HepG2 (cell line): ENCODE measurements around the gene PPM1G. TPM values are rescaled to one million over a fixed set of nuclear protein-coding genes. Genes with fewer than 3 reads are reported as not detected.

Experiments used
- AHR ChIP-seq: IDR thresholded peaks from 2 replicates; pipeline ENCODE4 v1.6.1; 2018; ENCODE audit warnings: missing genetic modification reagents, missing compliant biosample characterization
- ATF1 ChIP-seq: IDR thresholded peaks from 2 replicates; pipeline ENCODE4 v1.6.1; 2016; ENCODE audit warnings: mild to moderate bottlenecking, control low read depth
- ATF7-NPFF ChIP-seq: sonication (generic); formaldehyde crosslinking; IDR thresholded peaks from 2 replicates; pipeline ENCODE4 v1.8.1; 2023; ENCODE audit warnings: mild to moderate bottlenecking, low read depth, missing genetic modification reagents, moderate library complexity
- BORCS8-MEF2B ChIP-seq: sonication (generic); formaldehyde crosslinking; IDR thresholded peaks from 2 replicates; pipeline ENCODE4 v1.8.0; 2022; ENCODE audit warnings: mild to moderate bottlenecking, missing genetic modification reagents
- EZH2 ChIP-seq: conservative IDR thresholded peaks from 2 replicates; pipeline ENCODE4 v1.6.1; 2012; ENCODE audit warnings: mild to moderate bottlenecking, low read depth, low read length, moderate library complexity
- HMGA1 ChIP-seq: sonication (generic); formaldehyde crosslinking; conservative IDR thresholded peaks from 2 replicates; pipeline ENCODE4 v1.4.0; 2020; ENCODE audit warnings: missing genetic modification reagents
- HNF1B ChIP-seq: sonication (generic); formaldehyde crosslinking; IDR thresholded peaks from 2 replicates; pipeline ENCODE4 v1.5.1; 2020; ENCODE audit warnings: mild to moderate bottlenecking, moderate library complexity, missing genetic modification reagents
- NR3C1 ChIP-seq: sonication (generic); formaldehyde crosslinking; IDR thresholded peaks from 2 replicates; pipeline ENCODE4 v1.4.0; 2020; ENCODE audit warnings: missing genetic modification reagents
- PCBP2 ChIP-seq: fragments of 200-400 bp; formaldehyde crosslinking; optimal IDR thresholded peaks from 2 replicates; pipeline ENCODE3; 2018; ENCODE audit warnings: low read length, low read depth; ENCODE audit not compliant: poor library complexity, severe bottlenecking
- PLRG1 ChIP-seq: fragments of 450-650 bp; conservative IDR thresholded peaks from 2 replicates; pipeline ENCODE4 v1.6.1; 2016
- RERE ChIP-seq: IDR thresholded peaks from 2 replicates; pipeline ENCODE4 v1.6.1; 2016; ENCODE audit warnings: low read depth, missing genetic modification reagents, missing compliant biosample characterization
- REXO4 ChIP-seq: sonication (generic); formaldehyde crosslinking; IDR thresholded peaks from 2 replicates; pipeline ENCODE4 v1.8.0; 2022; ENCODE audit warnings: missing genetic modification reagents, mild to moderate bottlenecking, borderline replicate concordance
- SCMH1 ChIP-seq: sonication (generic); formaldehyde crosslinking; IDR thresholded peaks from 2 replicates; pipeline ENCODE4 v1.9.0; 2021; ENCODE audit warnings: missing genetic modification reagents, mild to moderate bottlenecking, borderline replicate concordance
- TARDBP ChIP-seq: sonication (generic); formaldehyde crosslinking; IDR thresholded peaks from 2 replicates; pipeline ENCODE4 v1.8.0; 2022; ENCODE audit warnings: mild to moderate bottlenecking, missing genetic modification reagents
- WIZ ChIP-seq: sonication (generic); formaldehyde crosslinking; IDR thresholded peaks from 2 replicates; pipeline ENCODE4 v1.5.1; 2020; ENCODE audit warnings: mild to moderate bottlenecking, missing genetic modification reagents
- ZFP36L1 ChIP-seq: sonication (generic); formaldehyde crosslinking; IDR thresholded peaks from 2 replicates; pipeline ENCODE4 v1.8.0; 2022; ENCODE audit warnings: mild to moderate bottlenecking, missing genetic modification reagents, moderate library complexity
- ZNF230 ChIP-seq: sonication (generic); formaldehyde crosslinking; IDR thresholded peaks from 2 replicates; pipeline ENCODE4 v1.4.0; 2020; ENCODE audit warnings: mild to moderate bottlenecking, missing genetic modification reagents
- ZNF513 ChIP-seq: sonication (generic); formaldehyde crosslinking; conservative IDR thresholded peaks from 2 replicates; pipeline ENCODE4 v1.5.0; 2020; ENCODE audit warnings: missing genetic modification reagents
- ZNF564 ChIP-seq: sonication (generic); formaldehyde crosslinking; IDR thresholded peaks from 2 replicates; pipeline ENCODE4 v1.8.1; 2023; ENCODE audit warnings: mild to moderate bottlenecking, missing genetic modification reagents
- ZNF75D ChIP-seq: sonication (generic); formaldehyde crosslinking; IDR thresholded peaks from 2 replicates; pipeline ENCODE4 v1.8.1; 2023; ENCODE audit warnings: missing genetic modification reagents, mild to moderate bottlenecking, borderline replicate concordance
- ZSCAN31 ChIP-seq: sonication (generic); formaldehyde crosslinking; IDR thresholded peaks from 2 replicates; pipeline ENCODE4 v1.5.0; 2020; ENCODE audit warnings: low read depth, mild to moderate bottlenecking, missing genetic modification reagents
- polyA plus RNA-seq, 8 experiments: library from polyadenylated mRNA; depleted of rRNA in 3 of 8; stranded (reverse) in 7 of 8; unstranded in 1 of 8; fragments of >200 nt; fragmentation: Illumina TruSeq in 4 of 8; extraction: Trizol in 4 of 8; gene quantifications; 2 replicates each; pipeline versions ENCODE4 v1.2.1 to v1.2.3, GENCODE V29; 2011 to 2016; ENCODE audit warnings: low read depth in 4 of 8, missing spikeins in 1 of 8, mixed read lengths in 1 of 8; ENCODE audit not compliant: insufficient read depth in 1 of 8
- total RNA-seq, 5 experiments: library from RNA; depleted of rRNA; stranded (reverse); fragments of >200 nt; fragmentation: Illumina TruSeq; extraction: Trizol; gene quantifications; 2 replicates each; pipeline ENCODE4 v1.2.3, GENCODE V29; 2016; ENCODE audit warnings: low read depth in 1 of 5

PPM1G gene
- total and polyA plus RNA-seq, 2 of the 13 experiments (the other 11 are each of a cell fraction or from before 2014, with no cell fraction given) = 58.2 to 213 TPM

- TF ChIP-seq PCBP2 (no peak), WIZ (CRISPR knock-in tag) (no peak; the same call in none of the 2 replicates), ATF1 (CRISPR knock-in tag) (no peak), ZNF75D (no peak), ATF7-NPFF (CRISPR knock-in tag) (peak; percentile 94), PLRG1 (no peak), ZNF230 (CRISPR knock-in tag) (peak; percentile 92), ZNF564 (CRISPR knock-in tag) (peak; percentile 10; the same call in 1 of the 2 replicates), NR3C1 (no peak), TARDBP (CRISPR knock-in tag) (peak; percentile 90), ZFP36L1 (CRISPR knock-in tag) (peak; percentile 32; the same call in 1 of the 2 replicates), BORCS8-MEF2B (peak; percentile 97), HNF1B (CRISPR knock-in tag) (peak; percentile 94), RERE (no peak; the same call in 1 of the 2 replicates), ZNF513 (CRISPR knock-in tag) (0 out of 2 replicates have a peak, but pooled peaks have one; percentile 76), HMGA1 (CRISPR knock-in tag) (no peak), REXO4 (CRISPR knock-in tag) (no peak), SCMH1 (no peak), ZSCAN31 (CRISPR knock-in tag) (peak; percentile 64), EZH2 (no peak), AHR (CRISPR knock-in tag) (peak; percentile 91; the same call in 1 of the 2 replicates)
Observed at GRCh38 chr2:27409321-27410073, at the start of gene PPM1G (continued).
